Body of pancreas (tissue), 4 donors: ENCODE results near the gene JPT1.
A peak's percentile ranks its signal among the peaks of the same experiment; 100 is the strongest.

Source experiments
- POLR2A ChIP-seq, 3 donors: fragments of 450-650 bp; IDR thresholded peaks; one replicate each; pipeline ENCODE4 v1.6.1; 2016; ENCODE audit warnings: antibody characterized with exemption in 3 of 3, mild to moderate bottlenecking in 2 of 3
- TF ChIP-seq, protein P1 (sequence below), 7 experiments: fragments of 450-650 bp in 4 of 7; fragments of 200-600 bp in 3 of 7; sonication (generic) in 3 of 7; IDR thresholded peaks; one replicate each; pipeline ENCODE4 v1.5.1; 2016 to 2019; ENCODE audit warnings: antibody characterized with exemption in 7 of 7

DNA sequence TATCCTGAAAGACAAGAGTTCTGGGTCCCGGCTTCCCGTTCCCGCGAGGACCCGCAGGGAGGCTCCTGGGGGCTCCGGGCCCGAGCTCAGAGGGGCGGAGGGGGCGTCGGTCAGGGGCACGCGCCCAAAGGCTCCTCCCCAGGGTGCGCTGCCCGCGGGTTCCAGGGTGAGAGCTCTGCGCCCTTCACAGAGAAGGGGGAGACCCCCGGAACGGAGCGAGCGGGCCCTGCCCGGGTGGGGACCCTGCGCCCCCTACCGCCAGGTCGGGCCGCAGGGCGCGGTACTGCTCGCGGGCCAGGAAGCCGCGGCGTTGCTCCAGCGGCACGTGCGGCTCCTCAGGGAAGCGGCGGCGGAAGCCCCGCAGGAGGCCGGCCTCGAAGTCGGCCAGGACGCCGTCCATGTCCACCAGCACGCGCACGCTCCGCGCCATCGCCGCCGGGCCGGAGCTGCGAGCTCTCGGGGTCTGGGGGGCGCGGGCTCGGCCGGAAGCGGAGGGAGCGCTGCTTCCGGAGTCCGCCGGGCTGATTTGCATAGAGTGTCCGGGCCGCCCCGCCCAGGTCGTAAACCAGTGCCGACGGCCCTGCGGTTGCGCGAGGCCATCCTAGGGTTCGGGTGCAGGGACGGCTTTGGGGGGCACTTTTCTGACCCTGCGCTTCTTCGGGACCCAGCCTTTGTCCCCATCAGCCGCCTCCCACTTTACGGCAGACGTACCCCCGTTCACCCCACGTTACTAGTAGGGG is 22.9 kb downstream of the JPT1 start, which contains the start of gene NT5C:
- TF ChIP-seq, protein P1, sequence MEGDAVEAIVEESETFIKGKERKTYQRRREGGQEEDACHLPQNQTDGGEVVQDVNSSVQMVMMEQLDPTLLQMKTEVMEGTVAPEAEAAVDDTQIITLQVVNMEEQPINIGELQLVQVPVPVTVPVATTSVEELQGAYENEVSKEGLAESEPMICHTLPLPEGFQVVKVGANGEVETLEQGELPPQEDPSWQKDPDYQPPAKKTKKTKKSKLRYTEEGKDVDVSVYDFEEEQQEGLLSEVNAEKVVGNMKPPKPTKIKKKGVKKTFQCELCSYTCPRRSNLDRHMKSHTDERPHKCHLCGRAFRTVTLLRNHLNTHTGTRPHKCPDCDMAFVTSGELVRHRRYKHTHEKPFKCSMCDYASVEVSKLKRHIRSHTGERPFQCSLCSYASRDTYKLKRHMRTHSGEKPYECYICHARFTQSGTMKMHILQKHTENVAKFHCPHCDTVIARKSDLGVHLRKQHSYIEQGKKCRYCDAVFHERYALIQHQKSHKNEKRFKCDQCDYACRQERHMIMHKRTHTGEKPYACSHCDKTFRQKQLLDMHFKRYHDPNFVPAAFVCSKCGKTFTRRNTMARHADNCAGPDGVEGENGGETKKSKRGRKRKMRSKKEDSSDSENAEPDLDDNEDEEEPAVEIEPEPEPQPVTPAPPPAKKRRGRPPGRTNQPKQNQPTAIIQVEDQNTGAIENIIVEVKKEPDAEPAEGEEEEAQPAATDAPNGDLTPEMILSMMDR (IDR thresholded peaks at IDR 0.05) = peak; percentile 37 to 86 (median 55)
- peak; percentile 33 to 59 (median 56) for TF ChIP-seq POLR2A (IDR thresholded peaks at IDR 0.05)
